ENCODE measurements around the gene CDKN2B-AS1. TPM values are rescaled to one million over a fixed set of nuclear protein-coding genes. Genes with fewer than 3 reads are reported as not detected.
"Not testable (repeated sequence)": the region's sequence is repeated elsewhere in the genome, so short reads cannot be mapped to it uniquely, and the experiment has no call there.

Gene CDKN2B-AS1
- total RNA-seq, 1 donor = 12.9 TPM

DNA sequence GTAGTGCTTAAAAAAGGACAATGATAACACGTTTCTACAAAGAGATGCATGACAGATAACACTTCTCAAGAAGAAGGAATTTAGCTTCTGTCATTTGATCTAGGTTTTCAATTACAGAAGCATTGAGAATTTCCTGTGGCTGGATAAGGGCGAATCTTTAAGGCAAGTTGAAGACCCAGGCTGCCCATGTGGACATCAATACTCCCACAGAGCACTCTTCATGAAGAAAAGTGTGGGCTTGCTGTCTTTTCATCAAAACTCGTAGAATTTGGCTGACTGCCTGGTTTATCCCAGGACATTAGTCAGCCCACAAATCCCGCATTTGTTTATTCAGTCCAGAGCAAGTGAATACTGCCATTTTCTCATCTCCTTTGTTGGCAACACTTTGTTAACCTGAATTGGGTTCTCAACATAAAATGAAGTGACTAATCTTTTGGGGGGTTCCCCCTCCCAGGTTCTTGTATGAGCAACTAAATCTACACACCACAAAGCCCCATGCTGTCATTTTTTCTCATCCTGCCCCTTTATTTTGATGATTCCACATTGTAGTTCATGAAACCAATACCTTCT is 57.9 kb downstream of the CDKN2B-AS1 start:
- peak; percentile 90 for DNase-seq (ENCODE audit: low read depth)
- TF ChIP-seq, protein P1, sequence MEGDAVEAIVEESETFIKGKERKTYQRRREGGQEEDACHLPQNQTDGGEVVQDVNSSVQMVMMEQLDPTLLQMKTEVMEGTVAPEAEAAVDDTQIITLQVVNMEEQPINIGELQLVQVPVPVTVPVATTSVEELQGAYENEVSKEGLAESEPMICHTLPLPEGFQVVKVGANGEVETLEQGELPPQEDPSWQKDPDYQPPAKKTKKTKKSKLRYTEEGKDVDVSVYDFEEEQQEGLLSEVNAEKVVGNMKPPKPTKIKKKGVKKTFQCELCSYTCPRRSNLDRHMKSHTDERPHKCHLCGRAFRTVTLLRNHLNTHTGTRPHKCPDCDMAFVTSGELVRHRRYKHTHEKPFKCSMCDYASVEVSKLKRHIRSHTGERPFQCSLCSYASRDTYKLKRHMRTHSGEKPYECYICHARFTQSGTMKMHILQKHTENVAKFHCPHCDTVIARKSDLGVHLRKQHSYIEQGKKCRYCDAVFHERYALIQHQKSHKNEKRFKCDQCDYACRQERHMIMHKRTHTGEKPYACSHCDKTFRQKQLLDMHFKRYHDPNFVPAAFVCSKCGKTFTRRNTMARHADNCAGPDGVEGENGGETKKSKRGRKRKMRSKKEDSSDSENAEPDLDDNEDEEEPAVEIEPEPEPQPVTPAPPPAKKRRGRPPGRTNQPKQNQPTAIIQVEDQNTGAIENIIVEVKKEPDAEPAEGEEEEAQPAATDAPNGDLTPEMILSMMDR (IDR thresholded peaks at IDR 0.05; ENCODE audit: insufficient read depth, low read length) = no peak
- no peak overlapping the region for H3K4me3 ChIP-seq (ENCODE audit: low read depth, low read length)

DNA sequence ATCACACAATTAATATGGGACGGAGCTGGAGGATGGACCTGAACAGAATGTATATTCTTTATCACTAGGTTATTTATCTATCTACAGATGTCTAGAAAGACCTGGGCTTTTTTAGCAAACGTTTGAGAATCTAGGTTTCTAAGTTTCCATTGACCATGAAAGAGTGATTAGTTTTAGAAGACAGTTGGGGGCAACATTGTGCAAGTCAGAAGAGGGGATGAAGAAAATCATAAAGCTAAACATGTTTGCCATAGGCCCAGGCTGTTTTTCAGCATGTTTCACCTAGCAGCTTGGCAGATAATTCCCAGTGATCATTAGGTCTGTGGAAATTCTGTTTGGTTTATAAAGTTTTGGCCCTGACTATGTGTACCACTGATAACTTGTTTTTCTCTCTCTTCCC is 58.6 kb downstream of the CDKN2B-AS1 start:
- TF ChIP-seq, protein P1 (IDR thresholded peaks at IDR 0.05; ENCODE audit: insufficient read depth, low read length) = no peak
- peak; percentile 32 for DNase-seq (ENCODE audit: low read depth)

DNA sequence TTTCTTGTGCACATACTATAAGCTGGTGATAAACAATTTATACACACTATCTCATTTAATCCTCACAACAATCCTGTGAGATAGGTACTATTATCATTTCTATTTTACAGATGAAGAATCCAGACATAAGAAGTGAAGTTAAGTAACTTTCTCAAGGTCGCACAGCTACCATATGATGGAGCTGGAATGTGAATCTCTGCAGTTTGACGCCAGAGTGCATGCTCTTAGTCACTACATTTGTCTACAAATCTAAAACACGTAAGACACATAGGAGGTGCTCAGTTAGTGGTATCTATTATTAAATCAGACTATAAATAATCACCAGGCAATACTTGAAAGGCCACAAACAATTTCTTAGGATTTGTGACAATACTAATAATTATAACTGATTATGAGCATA is 59.5 kb downstream of the CDKN2B-AS1 start:
- no peak overlapping the region for H3K4me3 ChIP-seq (ENCODE audit: low read depth, low read length)
- TF ChIP-seq, protein P1 (IDR thresholded peaks at IDR 0.05; ENCODE audit: insufficient read depth, low read length) = no peak
- no peak for DNase-seq (ENCODE audit: low read depth)

More for the DNA sequence above, 58.6 kb downstream of the CDKN2B-AS1 start:
- H3K4me3 ChIP-seq (ENCODE audit: low read depth, low read length) = no peak overlapping the region

- no peak overlapping the region for H3K4me3 ChIP-seq (ENCODE audit: low read depth, low read length)
- no peak for DNase-seq (ENCODE audit: low read depth)
- TF ChIP-seq, protein P1 (IDR thresholded peaks at IDR 0.05; ENCODE audit: insufficient read depth, low read length) = no peak
These were observed 59.9 kb downstream of the CDKN2B-AS1 start for GRCh38 chr9:22054529-22054928.

GRCh38 chr9:22055090-22055489 is 60.5 kb downstream of the CDKN2B-AS1 start:
- DNase-seq (ENCODE audit: low read depth) = no peak
- TF ChIP-seq, protein P1 (IDR thresholded peaks at IDR 0.05; ENCODE audit: insufficient read depth, low read length) = no peak
- no peak overlapping the region for H3K4me3 ChIP-seq (ENCODE audit: low read depth, low read length)

DNA sequence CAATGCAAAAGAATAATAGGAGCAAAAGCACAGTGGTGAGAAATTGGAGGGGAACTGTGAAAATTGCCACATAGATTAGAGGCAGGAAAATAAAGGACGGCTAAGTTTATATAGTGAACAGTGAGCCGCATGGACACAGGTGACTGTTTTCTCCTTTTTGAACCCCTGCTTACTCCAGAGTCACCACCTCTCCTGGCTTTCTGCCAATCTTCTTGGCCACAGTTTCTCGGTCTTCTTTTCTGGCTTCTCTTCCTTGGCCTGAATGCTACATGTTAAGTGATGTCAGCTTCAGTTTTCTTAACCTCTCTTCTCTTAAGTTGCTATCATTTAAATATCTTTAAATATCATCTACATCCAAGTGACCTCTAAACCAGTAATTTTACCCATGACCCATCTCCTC is 61.8 kb downstream of the CDKN2B-AS1 start:
- DNase-seq (ENCODE audit: low read depth) = no peak
- TF ChIP-seq, protein P1 (IDR thresholded peaks at IDR 0.05; ENCODE audit: insufficient read depth, low read length) = no peak

GRCh38 chr9:22057972-22058371 is 63.4 kb downstream of the CDKN2B-AS1 start:
- H3K4me3 ChIP-seq (ENCODE audit: low read depth, low read length); DNase-seq (ENCODE audit: low read depth): not testable (repeated sequence)

More for the DNA sequence above, 61.8 kb downstream of the CDKN2B-AS1 start:
- no peak overlapping the region for H3K4me3 ChIP-seq (ENCODE audit: low read depth, low read length)

Data from fibroblast of the aortic adventitia (primary cell).